Measurements from ENCODE around the gene DUX4.
"Not testable (repeated sequence)": the region's sequence is repeated elsewhere in the genome, so short reads cannot be mapped to it uniquely, and the experiment has no call there.

DNA sequence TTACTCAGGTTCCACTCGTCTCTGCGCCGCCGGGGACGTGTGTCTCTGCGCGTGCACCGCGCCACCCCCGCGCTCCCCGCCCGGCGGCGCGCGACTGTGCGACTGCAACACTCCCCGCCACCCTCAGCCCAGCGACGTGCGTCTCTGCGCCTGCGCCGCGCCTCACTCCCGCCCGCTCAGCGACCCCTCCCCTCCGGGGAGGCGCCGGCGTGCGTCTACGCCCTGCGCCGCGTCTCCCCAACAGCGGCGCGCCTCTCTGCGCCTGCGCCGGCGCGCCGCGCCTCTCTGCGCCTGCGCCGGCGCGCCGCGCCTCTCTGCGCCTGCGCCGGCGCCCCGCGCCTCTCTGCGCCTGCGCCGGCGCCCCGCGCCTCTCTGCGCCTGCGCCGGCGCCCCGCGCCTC, 29.9 kb downstream of the DUX4 start:
- TF ChIP-seq, protein P1, sequence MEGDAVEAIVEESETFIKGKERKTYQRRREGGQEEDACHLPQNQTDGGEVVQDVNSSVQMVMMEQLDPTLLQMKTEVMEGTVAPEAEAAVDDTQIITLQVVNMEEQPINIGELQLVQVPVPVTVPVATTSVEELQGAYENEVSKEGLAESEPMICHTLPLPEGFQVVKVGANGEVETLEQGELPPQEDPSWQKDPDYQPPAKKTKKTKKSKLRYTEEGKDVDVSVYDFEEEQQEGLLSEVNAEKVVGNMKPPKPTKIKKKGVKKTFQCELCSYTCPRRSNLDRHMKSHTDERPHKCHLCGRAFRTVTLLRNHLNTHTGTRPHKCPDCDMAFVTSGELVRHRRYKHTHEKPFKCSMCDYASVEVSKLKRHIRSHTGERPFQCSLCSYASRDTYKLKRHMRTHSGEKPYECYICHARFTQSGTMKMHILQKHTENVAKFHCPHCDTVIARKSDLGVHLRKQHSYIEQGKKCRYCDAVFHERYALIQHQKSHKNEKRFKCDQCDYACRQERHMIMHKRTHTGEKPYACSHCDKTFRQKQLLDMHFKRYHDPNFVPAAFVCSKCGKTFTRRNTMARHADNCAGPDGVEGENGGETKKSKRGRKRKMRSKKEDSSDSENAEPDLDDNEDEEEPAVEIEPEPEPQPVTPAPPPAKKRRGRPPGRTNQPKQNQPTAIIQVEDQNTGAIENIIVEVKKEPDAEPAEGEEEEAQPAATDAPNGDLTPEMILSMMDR (IDR thresholded peaks at IDR 0.05), result not testable (repeated sequence)
- not testable (repeated sequence) for TF ChIP-seq EZH2 (IDR thresholded peaks at IDR 0.05)
